ENCODE results near the gene PLD1.

The PLD1 gene

GRCh38 chr3:171561596-171562323, 248.5 kb downstream of the PLD1 start:
- no peak for DNase-seq (ENCODE audit: low spot score)

DNA sequence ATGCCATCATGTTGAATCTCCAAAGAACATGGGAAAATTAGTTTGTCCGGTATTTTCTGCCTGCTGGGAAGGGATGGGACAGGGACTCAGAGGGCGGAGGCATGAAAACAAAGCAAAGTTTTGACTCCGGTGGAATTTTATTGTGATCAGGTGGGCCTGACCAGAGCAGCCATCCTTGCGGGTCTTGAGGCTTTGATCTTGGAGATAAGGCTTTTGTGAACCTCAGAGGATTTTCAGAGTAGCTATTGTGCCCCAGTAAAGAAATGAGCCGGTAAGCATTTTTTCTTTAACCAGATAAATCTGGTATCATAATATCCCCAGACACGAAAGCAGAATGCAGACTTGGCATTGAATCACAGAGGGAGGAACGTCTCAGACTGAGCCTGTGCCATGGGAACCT, 250.7 kb downstream of the PLD1 start:
- no peak for DNase-seq (ENCODE audit: low spot score)

- DNase-seq (ENCODE audit: low spot score) = no peak
These were observed 252.0 kb downstream of the PLD1 start for GRCh38 chr3:171558188-171558696.

DNA sequence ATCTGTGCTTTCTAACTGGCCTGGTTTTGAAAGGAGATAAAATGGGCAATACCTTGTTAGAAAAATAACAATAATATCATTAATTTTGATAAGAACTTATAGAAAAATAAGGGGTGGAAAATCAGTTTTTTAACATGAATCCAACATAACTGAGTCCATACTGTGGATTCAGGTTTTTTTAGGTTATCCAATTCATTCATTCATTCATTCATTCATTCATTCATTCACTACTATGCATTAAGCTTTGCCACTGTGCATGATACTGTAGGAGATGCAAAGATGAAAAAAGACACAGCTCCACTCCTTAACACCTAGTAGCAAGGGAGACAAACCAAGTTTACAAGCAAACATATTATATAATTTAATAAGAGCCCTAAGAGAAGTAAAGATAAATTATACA, 253.1 kb downstream of the PLD1 start:
- DNase-seq (ENCODE audit: low spot score) = no peak

GRCh38 chr3:171556574-171557145, 253.6 kb downstream of the PLD1 start:
- DNase-seq (ENCODE audit: low spot score) = no peak

DNA sequence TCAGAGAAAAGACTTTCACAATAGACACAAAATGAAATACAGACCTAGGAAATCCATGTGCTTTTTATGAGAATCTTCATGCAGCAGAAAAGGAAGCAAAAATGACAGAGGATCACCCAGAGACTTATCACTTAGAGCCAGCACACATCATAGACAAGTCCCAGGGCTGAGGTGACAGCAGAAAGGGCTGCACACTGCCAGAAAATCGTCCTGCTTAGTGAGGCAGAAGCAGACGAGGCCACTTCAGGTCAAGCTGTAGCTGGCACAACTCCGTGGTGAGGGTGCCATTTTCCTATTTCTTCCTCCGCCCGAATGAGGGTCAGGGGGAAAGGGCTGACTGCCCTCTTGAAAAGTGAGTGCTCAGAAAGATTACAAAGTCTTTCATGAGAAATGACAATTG, 254.1 kb downstream of the PLD1 start:
- no peak for DNase-seq (ENCODE audit: low spot score)

DNA sequence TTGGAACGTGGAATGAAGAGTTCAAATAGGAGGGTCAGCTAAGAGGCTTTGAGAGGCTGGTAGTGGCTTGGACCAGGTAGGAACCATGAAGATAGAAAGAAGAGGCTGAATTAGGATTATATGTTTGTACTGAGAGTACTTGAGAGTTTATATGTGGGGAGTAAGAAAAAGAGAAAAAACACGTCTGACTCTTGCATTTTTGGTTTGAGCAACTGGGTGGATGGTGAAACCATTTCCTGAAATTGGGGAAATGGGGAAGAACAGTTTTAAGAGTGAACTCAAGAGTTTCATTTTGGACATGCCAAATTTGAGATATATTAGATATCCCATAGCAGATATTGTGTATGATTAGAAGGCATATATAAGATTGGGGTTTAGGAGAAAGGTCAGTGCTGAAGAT, 257.2 kb downstream of the PLD1 start:
- no peak for DNase-seq (ENCODE audit: low spot score)

- DNase-seq (ENCODE audit: low spot score) = no peak
These were observed 257.8 kb downstream of the PLD1 start for GRCh38 chr3:171552531-171552930.

DNA sequence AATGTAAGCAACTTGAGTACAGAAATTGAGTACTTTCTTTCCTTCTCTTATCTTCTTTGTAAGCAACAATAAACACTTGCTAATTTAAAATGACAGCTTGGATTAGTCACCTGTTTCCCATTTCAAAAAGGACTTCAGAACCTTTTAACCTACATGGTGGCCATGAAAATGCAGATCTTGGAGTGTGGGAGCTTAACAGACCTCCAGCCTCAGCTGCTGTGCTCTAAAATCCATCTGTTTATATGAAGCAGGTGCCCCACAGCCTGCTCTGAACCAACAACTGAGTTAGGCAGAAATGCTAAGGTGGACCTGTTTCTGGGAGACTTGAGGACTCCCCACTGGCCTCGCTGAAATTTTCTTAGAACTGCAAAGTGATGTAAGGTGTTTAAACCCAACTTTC, 259.0 kb downstream of the PLD1 start:
- no peak for DNase-seq (ENCODE audit: low spot score)
